HG03460 (cell line): ENCODE results near the gene RGS5.

Experiments used
- ATAC-seq: cut with Tn5 transposase; IDR thresholded peaks from one replicate; pipeline ENCODE4 v1.9.1; 2021; ENCODE audit not compliant: unreplicated experiment

The RGS5 gene

DNA sequence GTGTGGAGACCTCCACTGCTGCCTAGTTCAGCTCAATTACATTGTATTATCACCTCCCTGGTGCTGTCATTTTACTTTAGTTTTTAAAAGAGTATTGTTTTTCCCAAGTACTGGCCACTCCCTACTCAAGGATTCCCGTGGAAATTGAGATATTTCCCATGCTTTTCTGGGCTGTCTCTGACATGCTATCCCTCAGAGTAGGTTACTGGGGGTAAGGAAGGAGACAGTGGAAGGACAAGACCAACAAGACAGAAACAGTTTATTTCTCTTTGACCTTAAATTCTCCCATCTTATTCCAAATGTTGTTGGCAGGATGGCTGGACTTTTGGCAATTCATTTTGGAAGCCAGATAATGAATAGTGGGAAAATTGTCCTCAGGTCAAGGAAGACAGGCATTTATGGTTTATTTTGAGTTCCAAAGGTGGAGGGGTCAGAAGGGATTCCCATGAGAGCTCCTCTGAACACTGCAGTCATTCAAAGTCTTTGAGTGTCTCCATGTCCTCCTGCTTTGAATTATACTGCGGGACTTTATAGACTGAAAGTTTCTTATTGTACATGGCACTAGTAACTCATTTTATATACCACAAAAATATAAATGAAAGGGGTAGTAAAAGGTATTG is 20.3 kb downstream of the RGS5 start:
- ATAC-seq = no peak

GRCh38 chr1:163178628-163179027 is 24.1 kb downstream of the RGS5 start:
- ATAC-seq = no peak

GRCh38 chr1:163176797-163177196 is 25.9 kb downstream of the RGS5 start:
- no peak for ATAC-seq

DNA sequence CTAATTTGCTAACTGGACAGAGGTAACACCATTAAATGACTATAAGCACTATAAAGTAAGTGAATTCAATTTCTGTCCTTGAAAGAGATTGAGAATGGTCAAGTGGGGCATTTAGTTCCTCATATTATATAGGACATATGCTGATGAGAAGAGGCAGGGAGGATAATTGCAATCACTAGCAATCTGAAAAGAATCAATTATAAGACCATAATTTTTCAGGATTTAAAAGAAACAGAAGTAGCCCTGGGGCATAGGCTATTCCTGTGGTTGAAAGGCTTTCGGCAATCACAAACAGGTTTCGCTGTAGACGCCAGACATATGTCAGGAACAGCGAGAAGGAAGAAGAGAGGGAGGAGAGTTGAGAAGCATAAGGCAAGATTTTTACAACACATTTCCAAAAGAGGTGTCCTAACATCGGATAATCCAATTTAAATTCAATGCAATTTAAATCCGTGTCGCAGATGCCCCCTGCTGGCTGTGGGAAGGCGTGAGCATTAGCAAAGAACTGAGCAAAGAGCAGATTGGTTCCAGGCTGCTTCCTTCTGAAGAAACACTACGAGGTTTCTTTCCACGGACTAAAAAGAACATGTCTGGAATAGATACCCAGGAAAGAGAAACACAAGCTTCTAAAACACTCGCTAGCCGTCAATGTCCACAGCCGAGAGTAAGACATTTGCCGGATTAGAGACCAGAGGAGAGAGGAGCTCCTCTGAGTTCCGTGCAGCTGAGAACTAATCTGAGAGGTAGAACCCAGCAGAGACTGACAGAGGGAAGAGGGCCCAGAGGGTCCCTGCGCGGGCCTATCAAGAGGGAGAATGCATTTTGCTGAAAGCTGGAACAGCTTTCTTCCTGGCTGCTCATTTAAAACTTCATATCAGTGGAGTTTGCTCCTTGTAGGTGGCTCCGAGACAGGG is 27.9 kb downstream of the RGS5 start:
- no peak for ATAC-seq

- ATAC-seq = no peak
Observed at GRCh38 chr1:163173121-163173520, 29.6 kb downstream of the RGS5 start.

GRCh38 chr1:163172596-163172995 is 30.1 kb downstream of the RGS5 start:
- no peak for ATAC-seq

DNA sequence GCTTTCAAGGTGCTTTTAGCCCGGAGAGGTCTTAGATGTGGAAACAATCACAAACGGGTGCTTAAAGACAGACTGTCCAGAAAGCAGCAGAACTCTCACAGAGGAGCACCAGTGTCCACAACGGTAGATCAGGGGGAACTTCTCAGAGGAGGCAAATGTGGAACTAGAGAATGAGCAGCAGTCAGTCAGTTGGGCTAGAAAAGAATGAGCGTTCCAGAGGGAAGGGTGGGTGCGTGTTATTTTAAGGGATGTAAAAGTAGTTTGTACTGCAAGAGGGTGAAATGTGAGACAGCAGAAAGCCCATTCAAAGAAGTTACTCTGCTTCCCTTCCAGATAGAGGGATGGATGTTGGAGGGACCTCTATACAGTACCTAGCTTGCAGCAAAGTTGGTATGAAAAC is 30.9 kb downstream of the RGS5 start:
- no peak for ATAC-seq

- ATAC-seq = no peak
Observed at GRCh38 chr1:163170975-163171676, 31.6 kb downstream of the RGS5 start.

DNA sequence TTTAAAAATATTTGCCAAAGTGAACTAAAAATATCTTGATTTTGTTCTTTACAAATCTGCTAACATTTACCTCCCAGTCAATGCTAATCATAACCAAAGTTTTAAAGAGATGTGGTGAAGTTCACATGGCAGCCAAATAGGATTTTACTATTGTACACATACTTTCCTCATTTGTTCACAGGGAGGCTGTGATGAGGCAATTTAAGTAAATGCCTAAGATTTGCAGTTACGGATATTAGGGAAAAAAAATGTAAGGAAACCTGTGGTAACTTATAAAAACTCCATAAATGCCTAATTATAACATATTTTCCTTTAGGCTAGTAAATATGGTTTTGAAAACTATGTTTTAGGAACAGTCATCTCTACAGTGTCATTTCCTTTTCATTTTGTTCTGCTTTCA is 32.4 kb downstream of the RGS5 start:
- ATAC-seq = no peak

GRCh38 chr1:163169553-163169952 is 33.2 kb downstream of the RGS5 start:
- no peak for ATAC-seq

DNA sequence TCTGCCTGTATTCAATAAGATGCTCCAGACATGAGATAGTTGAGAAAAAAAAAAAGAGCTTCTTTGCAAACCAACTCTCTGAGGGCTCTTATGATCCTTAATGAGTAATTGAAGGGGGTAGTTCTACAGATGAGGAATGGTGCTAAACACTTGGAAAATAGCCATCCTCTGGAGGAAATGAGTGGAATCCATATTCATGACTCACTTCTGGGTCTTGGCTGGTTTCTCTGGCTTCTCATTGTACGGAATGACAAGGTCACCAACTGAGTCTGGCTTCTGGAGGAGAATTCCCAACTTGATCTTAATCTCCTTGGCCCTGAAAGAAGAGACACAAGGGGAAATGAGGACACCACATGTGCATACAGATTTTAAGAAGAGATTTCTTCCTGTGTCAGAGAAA is 34.7 kb downstream of the RGS5 start:
- ATAC-seq = no peak

DNA sequence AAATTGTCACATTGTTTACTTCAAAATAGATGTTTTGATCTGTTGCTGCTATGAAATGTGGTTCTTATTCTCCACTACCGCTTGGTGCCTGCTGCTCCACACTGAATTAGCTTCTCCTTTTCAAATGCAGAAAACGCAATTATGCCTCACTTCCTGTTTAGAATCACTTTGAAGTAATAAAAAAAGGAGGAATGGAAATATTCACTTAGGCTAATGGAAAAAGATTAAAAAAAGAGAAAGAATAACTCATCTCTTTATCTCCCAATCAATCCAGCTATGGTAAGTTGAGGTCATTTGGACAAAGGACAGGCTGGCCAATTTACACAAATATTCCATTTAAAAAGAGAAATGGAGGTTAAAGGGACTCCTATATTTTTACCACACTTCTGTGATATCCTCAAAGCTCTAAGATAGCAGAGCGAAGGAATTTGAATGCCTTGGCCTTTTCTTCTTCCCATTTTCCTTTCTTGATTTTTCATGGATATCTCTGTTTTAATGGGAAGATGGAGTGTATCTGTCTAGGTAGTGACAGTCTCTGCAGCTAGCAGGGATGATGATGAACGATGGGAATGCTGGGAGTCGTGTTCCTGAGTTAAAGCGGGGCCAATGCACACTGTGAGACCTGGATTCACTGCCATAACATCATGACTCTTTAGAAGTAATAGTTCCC is 35.7 kb downstream of the RGS5 start:
- ATAC-seq = no peak

DNA sequence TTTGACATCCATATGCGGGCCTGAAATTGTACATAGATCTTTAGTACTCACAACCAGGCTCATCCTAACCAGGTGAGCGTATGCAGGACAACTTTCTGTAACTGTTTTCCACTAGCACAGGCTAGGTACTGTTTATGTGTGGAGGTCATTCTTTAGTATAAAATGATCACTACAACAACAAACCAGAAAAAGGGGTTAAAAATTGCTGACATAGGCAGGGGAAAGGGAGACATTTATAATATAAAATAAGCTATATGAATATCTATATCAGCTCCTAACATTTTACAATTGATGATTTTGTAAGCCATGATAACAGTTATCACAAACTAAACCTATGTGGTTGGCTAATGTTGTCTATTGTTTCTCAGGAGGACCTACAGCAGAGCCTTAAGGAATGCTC is 37.6 kb downstream of the RGS5 start:
- ATAC-seq = no peak

DNA sequence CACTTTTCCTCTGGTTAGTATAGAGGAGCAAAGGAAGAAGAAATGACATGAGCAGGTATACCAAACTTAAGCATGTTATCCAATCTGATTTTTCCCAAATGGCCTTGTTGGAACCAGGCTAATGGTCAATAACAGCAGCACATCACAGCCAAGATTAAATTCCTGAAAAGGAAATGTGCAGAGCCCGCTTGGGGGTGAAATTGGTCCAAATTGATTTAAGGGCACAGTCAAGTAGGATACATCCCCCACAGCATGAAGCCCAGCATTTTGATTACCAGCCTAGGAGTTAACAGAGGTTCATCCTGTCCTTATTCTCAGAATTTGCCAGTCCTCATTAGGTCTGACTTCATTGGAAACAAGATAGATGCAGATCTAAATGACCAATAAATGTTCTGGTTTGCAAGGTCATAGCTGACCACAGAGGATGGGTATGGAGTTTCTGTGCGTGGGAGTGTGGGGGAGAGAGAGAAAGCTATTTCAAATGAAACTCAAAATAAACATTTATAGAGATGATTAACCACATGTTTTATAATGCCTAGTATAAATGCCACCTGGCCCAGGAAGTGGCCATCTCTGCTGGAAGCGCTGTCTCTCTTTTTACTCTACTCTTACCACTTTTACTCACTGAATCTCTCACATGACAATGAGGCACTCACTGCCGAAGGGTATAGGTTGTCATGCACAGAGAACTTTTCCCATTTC is 38.7 kb downstream of the RGS5 start:
- no peak for ATAC-seq

GRCh38 chr1:163163163-163163562 is 39.6 kb downstream of the RGS5 start:
- no peak for ATAC-seq

DNA sequence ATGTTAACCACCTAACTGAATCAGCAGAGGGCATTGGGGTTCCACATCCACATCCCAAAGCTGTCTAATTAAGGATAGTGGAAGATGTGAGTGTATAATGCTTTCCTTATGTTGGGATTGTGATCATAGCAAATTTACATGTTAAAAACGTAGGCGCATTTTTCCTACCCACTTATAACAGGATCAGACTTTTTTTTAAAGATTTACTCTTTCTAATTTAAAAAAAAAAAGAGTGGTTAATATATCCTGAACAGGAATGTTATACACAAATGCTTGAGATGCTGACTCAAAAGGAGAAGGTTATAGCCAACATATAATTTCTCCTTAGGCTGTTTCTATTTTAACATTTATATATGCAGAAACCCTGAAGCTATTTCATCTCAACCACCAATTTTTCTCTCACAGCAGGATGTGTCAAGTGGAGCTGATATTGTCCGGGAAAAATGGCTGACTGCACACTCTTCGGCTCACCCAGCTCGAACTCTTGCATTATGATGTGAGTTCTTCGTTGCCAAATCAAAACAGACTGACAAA is 40.3 kb downstream of the RGS5 start:
- ATAC-seq = no peak

DNA sequence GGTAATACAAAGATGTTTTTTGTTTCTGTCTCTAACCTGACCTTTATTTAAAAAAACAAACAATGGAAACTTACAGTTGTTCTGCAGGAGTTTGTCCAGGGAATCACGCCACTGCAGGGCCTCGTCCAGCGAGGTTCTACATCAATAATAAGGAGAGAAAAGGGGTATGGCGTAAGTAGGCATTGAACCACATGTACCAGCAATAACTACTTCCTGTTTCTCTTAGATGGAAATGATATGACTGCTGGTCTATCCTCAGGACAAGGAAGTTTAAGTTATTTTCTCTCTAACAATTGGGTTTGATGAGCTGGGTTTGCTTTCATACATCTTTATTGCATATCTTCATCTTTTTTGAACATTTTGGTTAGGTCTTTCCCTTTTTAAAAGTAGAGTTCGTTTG is 40.9 kb downstream of the RGS5 start:
- no peak for ATAC-seq

DNA sequence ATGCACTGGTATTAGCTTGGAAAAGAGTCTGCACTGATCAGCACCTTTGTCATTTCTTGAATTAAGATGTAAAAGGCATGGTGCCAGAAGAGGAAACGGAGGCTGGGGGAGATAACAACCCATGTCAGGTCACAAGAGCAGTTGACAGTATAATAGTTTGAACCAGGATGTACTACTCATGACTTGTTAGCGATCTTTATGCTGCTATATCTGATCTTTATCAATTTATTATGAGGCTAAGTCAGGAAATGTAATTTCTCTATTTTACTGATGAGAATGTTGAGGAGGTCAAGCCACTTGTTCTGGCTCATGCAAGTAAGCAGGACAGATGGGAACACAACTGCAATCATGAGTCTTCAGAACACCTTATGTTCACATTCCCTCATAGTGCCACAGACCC is 41.4 kb downstream of the RGS5 start:
- ATAC-seq = no peak

DNA sequence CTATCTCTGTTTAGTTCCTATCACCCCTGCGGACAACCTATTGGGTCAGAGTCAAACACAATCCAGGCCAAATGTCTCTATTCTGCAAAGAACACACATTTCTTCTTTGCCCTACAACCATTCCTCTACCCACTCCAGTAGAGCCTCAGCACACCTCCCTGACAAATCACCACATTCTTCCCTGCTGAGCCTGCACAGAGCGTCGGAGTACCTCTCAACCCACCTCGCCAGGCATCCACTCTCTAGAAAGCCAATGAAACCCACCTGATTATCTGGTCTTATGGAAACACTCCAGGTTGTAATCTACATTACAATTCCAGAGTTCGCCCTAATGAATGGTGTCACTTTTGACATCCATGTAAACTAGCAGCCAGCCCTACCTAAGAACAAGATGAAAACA is 47.1 kb downstream of the RGS5 start:
- ATAC-seq = no peak

DNA sequence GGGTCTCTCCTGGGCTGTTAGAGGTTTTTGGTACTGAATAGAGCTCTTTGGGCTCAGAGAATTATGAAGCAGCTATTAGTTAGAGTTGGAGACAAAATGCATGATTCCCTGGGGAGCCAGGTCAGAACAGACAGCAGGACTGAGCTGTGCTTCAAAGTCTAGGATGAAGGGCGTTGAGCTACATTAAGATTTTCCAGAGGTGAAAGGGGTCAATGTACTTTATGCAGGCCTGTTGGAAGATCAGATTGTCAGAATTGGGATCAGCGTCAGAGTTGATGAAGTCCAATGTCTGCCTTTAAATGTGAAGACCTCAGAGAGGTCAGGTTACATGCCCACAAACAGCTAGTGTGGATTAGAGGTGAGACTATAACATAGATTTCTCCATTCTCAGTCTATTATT is 53.8 kb downstream of the RGS5 start:
- ATAC-seq = no peak

DNA sequence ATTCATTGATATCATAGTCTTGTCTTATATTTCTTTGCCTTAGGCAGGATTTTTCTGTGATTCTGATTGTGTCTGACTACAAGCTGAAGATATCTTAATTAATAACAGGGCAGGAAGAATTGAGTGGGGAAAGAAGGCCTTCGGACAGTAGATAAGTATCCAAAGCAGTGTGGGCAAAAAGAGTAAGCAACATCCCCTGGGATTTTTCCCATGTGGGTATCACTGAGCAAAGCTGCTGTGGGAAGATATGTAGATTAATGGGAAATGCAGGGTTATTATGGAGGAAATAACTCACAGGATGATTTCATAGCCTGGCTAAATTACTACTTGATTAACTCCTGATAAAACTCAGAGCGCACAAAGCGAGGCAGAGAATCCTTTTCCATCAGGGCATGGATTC is 55.7 kb downstream of the RGS5 start:
- no peak for ATAC-seq
